HUES48 (cell line): ENCODE measurements around the gene MORN5.

ENCODE experiments used
- H3K27ac ChIP-seq: one replicate; pipeline ENCODE4 v1.7.0; 2013; ENCODE audit warnings: low read depth, low read length, inconsistent platforms
- H3K27me3 ChIP-seq: 2 replicates; pipeline ENCODE4 v1.6.1; 2013; ENCODE audit warnings: mild to moderate bottlenecking, low read length; ENCODE audit not compliant: control insufficient read depth, insufficient read depth
- H3K36me3 ChIP-seq: 2 replicates; pipeline ENCODE4 v1.6.1; 2013; ENCODE audit warnings: low read length; ENCODE audit not compliant: control insufficient read depth, insufficient read depth
- H3K4me1 ChIP-seq: 2 replicates; pipeline ENCODE4 v1.6.1; 2013; ENCODE audit warnings: mild to moderate bottlenecking, low read length; ENCODE audit not compliant: control insufficient read depth, insufficient read depth
- H3K4me3 ChIP-seq: 2 replicates; pipeline ENCODE4 v1.5.1; 2013; ENCODE audit warnings: mild to moderate bottlenecking, low read depth, low read length
- H3K9ac ChIP-seq: 2 replicates; pipeline ENCODE4 v1.6.1; 2013; ENCODE audit warnings: mild to moderate bottlenecking, low read depth, low read length, moderate library complexity
- H3K9me3 ChIP-seq: 2 replicates; pipeline ENCODE4 v1.6.1; 2013; ENCODE audit warnings: low read length; ENCODE audit not compliant: control insufficient read depth, insufficient read depth

Gene MORN5

GRCh38 chr9:122118343-122119165, 41.2 kb upstream of the MORN5 start:
- Histone ChIP-seq H3K27ac (no peak overlapping the region), H3K9ac (no peak overlapping the region)

DNA sequence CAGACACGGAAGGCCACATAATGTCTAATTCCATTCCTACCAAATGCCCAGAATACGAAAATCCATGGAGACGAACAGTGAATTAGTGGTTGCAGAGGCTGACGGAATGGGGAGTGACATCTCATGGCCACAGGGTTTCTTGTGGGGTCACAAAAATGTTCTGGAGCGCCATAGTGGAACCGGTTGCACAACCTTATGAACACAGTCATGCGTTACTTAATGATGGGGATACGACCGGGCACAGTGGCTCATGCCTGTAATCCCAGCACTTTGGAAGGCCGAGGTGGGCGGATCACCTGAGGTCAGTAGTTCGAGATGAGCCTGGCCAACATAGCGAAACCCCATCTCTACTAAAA, 40.6 kb upstream of the MORN5 start:
- Histone ChIP-seq H3K27me3 (no peaks in the 10 kb centered on the region), H3K9ac (no peak overlapping the region), H3K4me3 (no peak overlapping the region), H3K9me3 (no peaks in the 10 kb centered on the region), H3K4me1 (peaks cover 22% of the 10 kb centered on the region), H3K36me3 (no peaks in the 10 kb centered on the region), H3K27ac (no peak overlapping the region)

More at GRCh38 chr9:122118343-122119165, 41.2 kb upstream of the MORN5 start:
- no peaks in the 10 kb centered on the region for H3K36me3 ChIP-seq
- no peak overlapping the region for H3K4me3 ChIP-seq
- H3K27me3 ChIP-seq = no peaks in the 10 kb centered on the region
- no peaks in the 10 kb centered on the region for H3K9me3 ChIP-seq
- peaks cover 22% of the 10 kb centered on the region for H3K4me1 ChIP-seq

DNA sequence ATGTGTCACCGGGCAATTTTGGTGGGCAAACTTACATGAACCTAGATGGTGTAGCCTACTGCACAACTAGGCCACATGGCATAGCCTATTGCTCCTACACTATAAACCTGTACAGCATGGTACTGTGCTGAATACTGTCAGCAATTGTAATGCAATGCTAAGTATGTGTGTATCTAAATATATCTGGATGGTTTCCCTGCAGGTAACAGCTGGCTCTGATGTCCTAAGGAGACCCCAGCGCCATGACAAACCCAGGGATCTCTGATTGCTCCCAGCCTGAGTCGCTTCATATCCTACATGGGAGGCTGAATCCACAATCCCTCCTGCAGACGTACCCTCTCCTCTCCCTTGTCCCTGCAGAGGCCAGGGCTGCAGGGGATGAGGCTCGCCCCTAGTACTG, 40.0 kb upstream of the MORN5 start:
- Histone ChIP-seq H3K9ac (no peak overlapping the region), H3K4me3 (no peak overlapping the region), H3K9me3 (no peaks in the 10 kb centered on the region), H3K27ac (no peak overlapping the region), H3K36me3 (no peaks in the 10 kb centered on the region), H3K4me1 (peaks cover 20% of the 10 kb centered on the region), H3K27me3 (no peaks in the 10 kb centered on the region)

DNA sequence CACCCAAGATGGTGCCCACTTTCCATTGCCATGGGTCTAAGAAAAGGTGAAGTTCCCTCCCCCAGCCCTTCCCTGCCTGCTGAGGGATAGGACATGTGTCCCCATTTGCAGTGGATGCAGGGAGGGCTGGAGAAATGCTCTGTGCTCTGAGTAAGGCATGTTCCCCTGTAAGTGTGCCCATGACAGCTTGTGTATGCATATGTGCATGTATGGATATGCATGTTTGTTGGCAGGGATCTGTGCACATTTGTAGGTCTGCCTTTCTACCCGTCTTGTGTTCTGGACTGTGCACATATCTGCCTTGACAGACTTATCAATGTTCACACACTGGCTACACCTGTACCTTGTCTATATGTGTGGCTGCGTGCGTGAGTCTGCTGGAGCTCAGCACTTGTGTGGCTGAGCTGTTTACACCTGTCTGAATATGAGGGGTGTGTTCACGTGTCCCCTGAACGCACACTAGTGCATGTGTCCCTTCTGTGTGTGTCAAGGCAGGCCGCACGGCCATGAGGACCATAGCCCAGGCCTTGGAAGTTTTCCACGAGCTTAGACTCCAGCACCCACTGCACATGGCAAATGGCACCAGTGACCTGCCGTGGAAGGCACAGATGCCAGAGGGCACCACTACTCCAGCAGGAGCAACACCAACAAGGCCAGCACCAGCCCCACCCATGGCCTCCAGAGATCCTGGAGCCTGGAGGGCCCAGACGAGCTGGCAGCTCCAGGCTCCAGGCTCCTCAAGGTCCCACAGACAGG, 39.2 kb upstream of the MORN5 start:
- no peak overlapping the region for H3K9ac ChIP-seq
- peaks cover 16% of the 10 kb centered on the region for H3K4me1 ChIP-seq
- no peaks in the 10 kb centered on the region for H3K36me3 ChIP-seq
- H3K9me3 ChIP-seq = no peaks in the 10 kb centered on the region
- peaks cover 3% of the 10 kb centered on the region for H3K27me3 ChIP-seq
- no peak overlapping the region for H3K4me3 ChIP-seq
- no peak overlapping the region for H3K27ac ChIP-seq

DNA sequence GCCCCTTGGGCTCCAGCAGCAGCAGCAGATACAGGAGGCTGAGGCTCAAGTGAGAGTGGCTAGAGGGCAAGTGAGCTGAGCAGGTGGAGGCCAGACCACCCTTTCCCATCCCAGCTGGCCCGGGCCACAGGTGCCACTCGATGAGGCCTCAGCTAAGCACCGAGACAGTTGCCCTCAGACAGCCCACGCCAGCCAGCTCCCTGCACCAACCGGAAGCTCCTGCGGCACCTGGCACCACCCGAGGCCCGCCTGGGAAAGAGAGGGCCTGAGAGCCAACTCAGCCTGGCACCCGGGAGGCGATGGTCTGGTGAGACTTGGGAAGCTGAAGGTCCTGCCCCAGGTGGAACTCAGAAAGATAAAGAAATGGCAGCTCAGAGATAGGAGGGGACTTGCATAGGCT, 38.3 kb upstream of the MORN5 start:
- Histone ChIP-seq H3K27ac (no peak overlapping the region), H3K4me3 (no peak overlapping the region), H3K4me1 (peaks cover 15% of the 10 kb centered on the region), H3K9ac (no peak overlapping the region), H3K27me3 (peaks cover 12% of the 10 kb centered on the region), H3K36me3 (no peaks in the 10 kb centered on the region), H3K9me3 (no peaks in the 10 kb centered on the region)

- no peaks in the 10 kb centered on the region for H3K36me3 ChIP-seq
- peaks cover 18% of the 10 kb centered on the region for H3K27me3 ChIP-seq
- no peak overlapping the region for H3K27ac ChIP-seq
- H3K9ac ChIP-seq = no peak overlapping the region
- H3K4me1 ChIP-seq = peaks cover 13% of the 10 kb centered on the region
- no peak overlapping the region for H3K4me3 ChIP-seq
- no peaks in the 10 kb centered on the region for H3K9me3 ChIP-seq
These were observed 37.8 kb upstream of the MORN5 start for GRCh38 chr9:122121931-122122330.

DNA sequence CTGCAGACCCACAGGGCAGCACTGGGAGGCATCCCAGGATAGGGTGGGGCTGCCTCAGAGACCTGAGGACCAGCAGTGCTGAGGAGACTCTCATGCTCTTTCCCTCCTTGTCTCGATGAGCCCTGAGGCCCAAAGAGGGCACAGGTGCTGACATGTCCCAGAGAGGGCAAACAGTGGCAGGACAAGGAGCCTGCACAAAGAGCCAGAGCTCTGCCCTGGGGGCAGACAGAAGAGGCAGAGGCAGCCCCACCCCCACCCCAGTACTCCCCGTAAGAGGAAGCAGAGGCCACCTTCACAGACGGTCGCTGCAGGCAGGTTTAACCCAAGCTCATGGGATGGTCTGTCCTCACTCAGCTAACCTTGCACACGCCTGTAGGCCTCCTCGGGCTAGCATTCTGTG, 37.2 kb upstream of the MORN5 start:
- H3K27me3 ChIP-seq = peaks cover 23% of the 10 kb centered on the region

DNA sequence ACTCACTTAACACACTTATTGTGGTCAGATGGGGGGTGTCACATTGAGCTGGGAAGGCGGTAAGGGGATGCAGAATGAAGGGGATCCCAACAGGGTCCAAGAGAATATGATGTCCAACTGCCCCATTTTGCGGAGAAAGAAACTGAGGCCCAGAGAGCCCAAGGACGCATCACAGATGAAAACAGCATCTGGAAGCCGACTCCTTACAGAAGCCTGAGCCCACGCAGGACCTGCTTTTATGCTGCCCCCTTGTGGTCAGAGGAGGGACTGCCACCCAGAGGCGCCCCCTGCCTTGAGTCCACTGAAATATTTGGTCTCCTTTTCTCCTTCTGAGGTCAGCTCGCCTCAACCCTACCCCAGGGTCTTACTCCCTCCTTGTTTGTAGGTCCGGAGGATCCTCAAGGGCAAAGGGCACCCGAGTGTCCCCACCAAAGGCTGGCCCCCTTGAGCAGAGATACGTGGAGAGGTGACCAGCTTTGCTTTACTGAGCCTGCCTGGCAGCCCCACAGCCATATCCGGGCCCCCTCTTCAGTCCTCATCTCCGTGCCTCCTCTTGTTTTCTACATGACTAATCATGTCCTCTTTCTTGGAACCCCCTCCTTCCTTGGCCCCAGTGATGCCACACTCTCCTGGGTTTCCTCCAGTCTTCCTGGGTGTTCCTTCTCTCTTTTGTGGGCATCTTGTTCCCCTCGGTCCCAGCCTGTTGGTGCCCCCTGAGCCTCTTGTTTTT, 36.6 kb upstream of the MORN5 start:
- Histone ChIP-seq H3K27me3 (peaks cover 25% of the 10 kb centered on the region), H3K27ac (no peak overlapping the region), H3K9ac (no peak overlapping the region), H3K4me1 (peaks cover 13% of the 10 kb centered on the region), H3K36me3 (no peaks in the 10 kb centered on the region), H3K4me3 (no peak overlapping the region), H3K9me3 (no peaks in the 10 kb centered on the region)

More for the DNA sequence above, 37.2 kb upstream of the MORN5 start:
- peaks cover 13% of the 10 kb centered on the region for H3K4me1 ChIP-seq
- H3K36me3 ChIP-seq = no peaks in the 10 kb centered on the region
- H3K9me3 ChIP-seq = no peaks in the 10 kb centered on the region
- no peak overlapping the region for H3K4me3 ChIP-seq
- H3K9ac ChIP-seq = no peak overlapping the region
- no peak overlapping the region for H3K27ac ChIP-seq

- Histone ChIP-seq H3K27me3 (peaks cover 25% of the 10 kb centered on the region), H3K4me1 (peaks cover 13% of the 10 kb centered on the region), H3K9ac (no peak overlapping the region), H3K27ac (no peak overlapping the region), H3K9me3 (no peaks in the 10 kb centered on the region), H3K36me3 (no peaks in the 10 kb centered on the region), H3K4me3 (no peak overlapping the region)
These were observed 35.7 kb upstream of the MORN5 start for GRCh38 chr9:122124048-122124447.

- H3K4me1 ChIP-seq = peaks cover 13% of the 10 kb centered on the region
- peaks cover 26% of the 10 kb centered on the region for H3K27me3 ChIP-seq
- H3K9ac ChIP-seq = no peak overlapping the region
- H3K27ac ChIP-seq = no peak overlapping the region
- no peaks in the 10 kb centered on the region for H3K36me3 ChIP-seq
- no peak overlapping the region for H3K4me3 ChIP-seq
- no peaks in the 10 kb centered on the region for H3K9me3 ChIP-seq
These were observed 35.2 kb upstream of the MORN5 start for GRCh38 chr9:122124528-122124927.

DNA sequence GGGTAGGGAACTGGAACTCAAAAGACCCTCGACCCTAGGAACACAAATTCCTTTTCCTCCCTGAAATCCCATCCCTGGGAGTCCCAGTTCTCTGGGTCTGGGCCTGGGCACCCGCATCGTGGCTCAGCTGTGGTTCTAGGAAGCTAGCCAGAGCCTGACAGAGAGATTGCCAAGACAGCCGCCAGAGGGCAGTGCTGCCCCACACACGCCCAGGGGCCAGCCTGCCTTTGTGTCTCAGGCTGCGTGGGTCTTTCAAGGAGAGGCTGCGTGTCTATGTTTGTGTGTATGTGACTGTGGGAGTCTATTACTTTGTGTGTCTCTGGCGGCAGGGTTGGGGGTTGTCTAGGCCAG, 34.6 kb upstream of the MORN5 start:
- H3K9ac ChIP-seq = no peak overlapping the region
- H3K36me3 ChIP-seq = no peaks in the 10 kb centered on the region
- H3K27me3 ChIP-seq = peaks cover 32% of the 10 kb centered on the region
- H3K4me3 ChIP-seq = no peak overlapping the region
- H3K4me1 ChIP-seq = peaks cover 13% of the 10 kb centered on the region
- H3K9me3 ChIP-seq = no peaks in the 10 kb centered on the region
- no peak overlapping the region for H3K27ac ChIP-seq
